HG02981 (cell line): Measurements from ENCODE around the gene TEX11.
"Not testable (repeated sequence)": the region's sequence is repeated elsewhere in the genome, so short reads cannot be mapped to it uniquely, and the experiment has no call there.

Source experiments
- ATAC-seq: cut with Tn5 transposase; IDR thresholded peaks from one replicate; pipeline ENCODE4 v1.9.1; 2021; ENCODE audit warnings: mild to moderate bottlenecking, moderate library complexity; ENCODE audit not compliant: unreplicated experiment

TEX11 gene

DNA sequence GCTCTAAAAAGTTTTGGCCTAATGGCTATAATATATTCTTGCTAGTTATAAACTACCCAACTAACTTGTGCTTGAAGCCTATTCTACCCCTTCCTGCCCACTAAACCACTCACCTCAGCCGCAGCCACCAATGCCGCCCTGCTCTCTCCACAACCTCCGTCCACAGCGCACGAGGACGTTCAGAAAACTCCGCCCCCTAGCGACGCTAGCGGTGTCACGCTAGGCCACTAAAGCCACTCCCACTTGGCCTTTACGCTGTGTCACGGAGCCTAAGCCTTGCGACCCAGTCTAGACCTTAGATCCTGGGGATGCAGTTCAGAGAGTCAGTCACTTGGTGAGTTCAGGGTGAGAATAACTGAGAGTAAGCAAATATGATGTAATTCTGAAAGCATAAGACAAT, at the start of gene TEX11:
TSS of gene TEX11 (minus strand) at position 171 of the 400 bp plus-strand sequence. CDS start 922 bp downstream, outside the sequence.
- no peak for ATAC-seq

DNA sequence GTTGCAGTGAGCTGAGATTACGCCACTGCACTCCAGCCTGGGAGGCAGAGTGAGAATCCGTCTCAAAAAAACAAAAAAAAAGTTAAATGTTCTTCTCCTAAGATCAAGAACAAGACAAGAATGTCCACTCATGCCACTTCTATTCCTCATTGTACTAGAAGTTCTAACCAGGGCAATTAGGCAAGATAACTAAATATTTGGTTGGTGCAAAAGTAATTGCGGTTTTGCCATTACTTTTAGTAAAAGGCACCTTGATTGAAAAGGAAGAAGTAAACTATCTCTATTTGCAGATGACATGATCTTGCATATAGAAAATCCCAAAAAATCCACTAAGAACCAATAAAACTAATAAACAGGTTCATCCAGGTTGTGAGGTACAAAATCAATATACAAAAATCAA, 46.4 kb upstream of the TEX11 start:
- no peak for ATAC-seq

DNA sequence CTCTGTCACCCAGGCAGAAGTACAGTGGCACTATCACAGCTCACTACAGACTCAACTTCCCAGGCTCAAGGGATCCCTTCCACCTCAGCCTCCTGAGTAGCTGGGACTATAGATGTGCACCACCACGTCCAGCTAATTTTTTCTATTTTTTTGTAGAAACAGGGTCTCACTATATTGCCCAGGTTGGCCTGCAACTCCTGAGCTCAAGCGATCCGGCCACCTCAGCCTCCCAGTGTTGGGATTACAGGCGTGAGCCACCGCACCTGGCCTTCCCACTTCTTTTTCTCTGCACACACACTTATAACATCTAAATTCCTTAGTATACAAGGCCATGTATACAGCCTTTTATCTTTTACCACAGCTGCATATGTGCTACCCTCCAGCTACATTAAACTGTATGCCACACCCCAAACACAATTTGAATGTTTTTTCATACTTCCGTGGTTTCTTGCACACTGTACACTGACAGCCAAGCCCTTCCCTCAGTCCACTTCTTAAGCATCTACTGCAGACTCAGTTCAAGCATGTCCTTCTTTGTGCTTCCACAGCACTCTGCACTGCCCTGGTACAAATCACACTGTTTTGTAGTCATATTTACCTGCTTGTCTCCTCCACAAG, 15.9 kb upstream of the TEX11 start:
- no peak for ATAC-seq

DNA sequence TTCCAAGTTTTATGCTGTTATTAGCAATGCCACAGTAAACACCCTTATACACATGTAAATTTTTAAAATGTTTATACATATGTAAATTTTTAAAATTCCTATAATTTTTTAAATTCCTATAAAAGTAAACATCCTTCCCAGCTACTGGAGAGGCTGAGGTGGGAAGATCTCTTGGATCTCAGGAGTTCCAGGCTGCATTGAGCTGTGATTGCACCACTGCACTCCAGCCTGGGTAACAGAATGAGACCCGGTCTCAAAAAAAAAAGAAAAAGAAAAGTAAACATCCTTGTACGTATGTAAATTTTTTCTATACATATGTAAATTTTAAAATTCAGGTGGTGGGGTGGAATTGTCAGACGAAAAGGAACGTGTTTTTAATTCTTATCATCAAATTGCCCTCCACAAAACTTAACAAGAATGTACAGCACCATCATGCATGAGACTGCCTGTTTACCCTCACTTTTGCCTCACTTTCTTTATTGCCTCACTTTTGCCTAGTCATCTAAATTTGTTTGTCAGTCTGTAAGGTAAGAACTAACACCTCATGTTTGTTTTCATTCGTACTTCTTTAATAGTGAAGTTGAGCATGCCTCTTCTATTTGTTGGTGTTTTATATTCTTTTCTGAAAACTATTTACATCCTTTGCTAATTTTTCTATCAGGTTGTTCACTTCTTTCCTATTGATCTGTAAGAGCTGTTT, 14.4 kb upstream of the TEX11 start:
- ATAC-seq = no peak

DNA sequence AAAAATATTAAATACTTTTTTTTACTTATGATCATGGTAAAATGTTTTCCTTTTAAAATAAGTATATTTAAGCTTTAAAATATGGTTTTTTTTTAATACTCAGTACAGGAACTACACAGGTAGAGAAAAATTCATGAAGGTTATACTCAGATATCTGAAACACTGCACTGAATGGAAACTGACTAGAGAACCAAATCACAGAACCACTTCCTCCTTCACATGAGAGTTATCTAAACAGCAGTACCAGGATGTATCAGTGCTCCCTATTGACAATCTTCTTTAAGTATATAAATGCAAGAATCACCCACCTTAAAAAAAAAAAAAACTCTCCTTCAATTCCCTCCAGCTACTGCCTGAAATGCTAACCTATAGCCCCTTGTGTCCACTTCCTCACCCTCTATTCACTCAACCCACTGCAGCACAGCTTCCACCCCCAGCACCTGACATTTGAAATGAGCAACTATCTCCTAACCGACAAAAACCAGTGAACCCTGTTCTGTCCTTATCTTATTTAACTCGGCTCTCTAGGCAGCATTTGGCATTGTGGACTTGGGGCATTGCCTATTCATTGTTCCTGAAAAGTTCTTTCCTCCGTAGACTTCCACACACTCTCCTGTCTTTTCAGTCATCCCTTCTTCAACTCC, 13.3 kb upstream of the TEX11 start:
- no peak for ATAC-seq

DNA sequence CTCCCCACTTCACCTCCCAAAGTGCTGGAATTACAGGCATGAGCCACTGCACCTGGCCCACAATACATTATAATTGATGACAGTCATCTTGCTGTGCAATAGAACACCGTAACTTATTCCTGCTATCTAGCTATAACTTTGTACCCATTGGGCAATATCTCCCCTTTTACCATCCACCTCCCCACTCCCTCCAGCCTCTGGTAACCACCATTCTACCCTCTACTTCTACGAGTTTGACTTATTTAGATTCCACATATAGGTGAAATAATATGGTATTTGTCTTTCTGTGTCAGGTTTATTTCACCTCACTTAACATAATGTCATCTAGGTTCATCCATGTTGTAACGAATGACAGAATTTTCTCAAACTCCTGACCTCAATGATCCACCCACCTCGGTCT, 8.2 kb upstream of the TEX11 start:
- ATAC-seq = no peak

DNA sequence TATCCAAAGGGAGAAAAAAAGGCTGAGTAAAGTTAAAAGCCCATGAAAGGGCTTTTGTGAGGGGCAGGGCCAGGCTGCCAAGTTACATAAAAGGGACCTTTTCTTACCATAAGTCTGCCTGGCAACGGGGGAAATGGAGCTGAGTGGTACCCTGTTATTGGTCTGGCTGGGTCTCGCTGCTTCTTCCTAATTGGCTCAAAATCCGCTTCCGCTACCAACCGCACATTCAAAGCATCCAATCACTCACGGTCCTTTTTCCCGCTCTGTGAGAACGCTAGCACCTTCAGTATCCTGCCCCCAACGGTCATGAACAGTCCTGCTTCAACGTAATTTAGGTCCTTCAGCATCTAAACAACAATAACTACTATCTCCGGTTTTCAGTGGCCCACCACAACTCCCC, 611 bp downstream of the TEX11 start:
- ATAC-seq = no peak

DNA sequence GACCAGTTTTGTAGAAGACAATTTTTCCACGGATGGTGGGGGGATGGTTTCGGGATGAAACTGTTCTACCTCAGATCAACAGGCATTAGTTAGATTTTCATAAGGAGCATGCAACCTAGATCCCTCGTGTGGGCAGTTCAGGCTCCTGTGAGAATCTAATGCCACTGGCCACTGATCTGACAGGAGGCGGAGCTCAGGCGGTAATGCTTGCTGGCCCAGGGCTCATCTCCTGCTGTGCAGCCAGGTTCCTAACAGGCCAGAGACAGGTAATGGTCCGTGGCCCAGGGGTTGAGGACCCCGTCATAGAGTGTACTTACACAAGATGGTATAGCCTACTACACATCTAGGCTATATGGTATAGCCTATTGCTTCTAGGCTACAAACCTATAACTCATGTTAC, 7.0 kb downstream of the TEX11 start:
- ATAC-seq = no peak

DNA sequence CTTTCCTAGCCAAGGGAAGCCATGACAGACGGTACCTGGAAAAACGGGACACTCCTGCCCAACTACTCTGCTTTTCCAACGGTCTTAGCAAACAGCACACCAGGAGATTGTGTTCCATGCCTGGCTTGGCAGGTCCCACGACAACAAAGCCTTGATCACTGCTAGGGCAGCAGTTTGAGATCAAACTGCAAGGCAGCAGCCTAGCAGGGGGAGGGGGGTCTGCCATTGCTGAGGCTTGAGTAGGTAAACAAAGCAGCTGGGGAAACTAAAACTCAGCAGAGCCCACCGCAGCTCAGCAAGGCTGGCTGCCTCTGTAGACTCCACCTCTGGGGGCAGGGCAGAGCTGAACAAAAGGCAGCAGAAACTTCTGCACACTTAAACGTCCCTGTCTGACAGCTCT, 18.1 kb downstream of the TEX11 start:
- not testable (repeated sequence) for ATAC-seq

DNA sequence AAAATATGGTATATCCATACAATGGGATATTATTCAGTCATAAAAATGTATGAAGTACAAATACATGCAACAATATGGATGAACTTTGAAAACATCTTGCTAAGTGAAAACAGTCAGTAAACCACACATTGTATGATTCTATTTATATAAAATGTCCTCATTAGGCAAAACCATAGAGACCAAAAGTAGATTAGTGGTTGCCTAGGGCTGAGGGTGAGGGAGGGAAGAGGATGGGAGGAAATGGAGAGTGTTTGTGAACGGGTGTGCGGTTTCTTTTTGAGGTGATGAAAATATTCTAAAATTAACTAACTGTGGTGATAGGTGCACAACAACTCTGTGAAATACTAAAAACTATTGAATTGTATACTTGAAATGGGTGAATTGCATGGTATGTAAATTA, 29.6 kb downstream of the TEX11 start:
- no peak for ATAC-seq

DNA sequence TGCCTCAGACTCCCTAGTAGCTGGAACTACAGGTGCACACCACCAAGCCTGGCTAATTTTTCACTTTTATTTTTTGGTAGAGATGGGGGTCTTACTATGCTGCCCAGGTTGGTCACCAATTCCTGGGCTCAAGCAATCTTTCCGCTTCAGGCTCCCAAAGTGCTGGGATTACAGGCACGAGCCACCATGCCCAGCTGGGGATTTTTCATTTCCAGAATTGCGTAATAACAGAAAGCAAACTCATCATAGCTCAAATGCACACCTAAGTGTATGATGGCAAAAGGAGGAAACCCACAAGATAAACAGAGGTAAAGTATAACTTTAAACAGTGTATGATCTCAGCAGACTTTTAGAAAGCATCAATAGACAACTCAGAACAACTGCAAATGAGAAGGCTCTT, 56.2 kb downstream of the TEX11 start:
- no peak for ATAC-seq

DNA sequence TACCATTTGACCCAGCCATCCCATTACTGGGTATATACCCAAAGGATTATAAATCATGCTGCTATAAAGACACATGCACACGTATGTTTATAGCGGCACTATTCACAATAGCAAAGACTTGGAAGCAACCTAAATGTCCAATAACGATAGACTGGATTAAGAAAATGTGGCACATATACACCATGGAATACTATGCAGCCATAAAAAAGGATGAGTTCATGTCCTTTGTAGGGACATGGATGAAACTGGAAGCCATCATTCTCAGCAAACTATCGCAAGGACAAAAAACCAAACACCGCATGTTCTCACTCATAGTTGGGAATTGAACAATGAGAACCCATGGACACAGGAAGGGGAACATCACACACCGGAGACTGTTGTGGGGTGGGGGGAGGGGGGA, 64.4 kb downstream of the TEX11 start:
- not testable (repeated sequence) for ATAC-seq

DNA sequence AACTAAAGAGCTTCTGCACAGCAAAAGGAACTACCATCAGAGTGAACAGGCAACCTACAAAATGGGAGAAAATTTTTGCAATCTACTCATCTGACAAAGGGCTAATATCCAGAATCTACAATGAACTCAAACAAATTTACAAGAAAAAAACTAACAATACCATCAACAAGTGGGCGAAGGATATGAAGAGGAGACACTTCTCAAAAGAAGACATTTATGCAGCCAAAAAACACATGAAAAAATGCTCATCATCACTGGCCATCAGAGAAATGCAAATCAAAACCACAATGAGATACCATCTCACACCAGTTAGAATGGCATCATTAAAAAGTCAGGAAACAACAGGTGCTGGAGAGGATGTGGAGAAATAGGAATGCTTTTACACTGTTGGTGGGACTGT, 64.9 kb downstream of the TEX11 start:
- not testable (repeated sequence) for ATAC-seq

DNA sequence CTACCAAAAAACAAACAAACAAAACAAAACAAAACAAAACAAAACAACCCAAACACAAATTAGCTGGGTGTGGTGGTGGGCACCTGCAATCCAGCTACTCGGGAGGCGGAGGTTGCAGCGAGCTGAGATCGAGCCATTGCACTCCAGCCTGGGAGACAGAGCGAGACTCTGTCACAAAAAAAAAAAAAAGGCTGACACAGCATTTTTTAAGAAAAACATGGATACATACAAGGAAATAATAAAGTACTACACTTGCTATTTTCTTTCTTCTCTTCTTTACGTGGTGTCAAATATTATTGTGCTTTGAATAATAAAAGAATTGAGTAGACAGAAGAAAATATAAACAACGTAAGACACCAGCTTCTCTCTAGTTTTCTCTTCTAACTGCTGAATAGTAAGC, 73.9 kb downstream of the TEX11 start:
- ATAC-seq = no peak

DNA sequence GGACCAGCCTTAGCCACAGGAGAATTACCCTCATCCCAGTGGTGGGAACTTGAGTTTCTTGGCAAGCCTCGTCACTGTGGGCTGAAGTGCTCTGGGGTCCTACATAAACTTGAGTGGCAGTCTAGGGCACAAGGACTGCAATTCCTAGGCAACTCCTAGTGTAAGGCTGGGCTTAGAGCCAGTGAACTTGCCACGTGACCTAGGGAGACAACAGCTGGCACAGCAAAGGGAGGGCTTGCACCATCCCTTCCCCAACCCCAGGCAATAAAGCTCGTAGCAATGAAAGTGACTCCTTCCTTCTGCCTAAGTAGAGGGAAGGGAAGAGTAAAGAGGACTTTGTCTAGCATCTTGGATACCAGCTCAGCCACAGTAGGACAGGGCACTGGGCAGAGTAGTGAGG, 81.8 kb downstream of the TEX11 start:
- ATAC-seq = no peak

DNA sequence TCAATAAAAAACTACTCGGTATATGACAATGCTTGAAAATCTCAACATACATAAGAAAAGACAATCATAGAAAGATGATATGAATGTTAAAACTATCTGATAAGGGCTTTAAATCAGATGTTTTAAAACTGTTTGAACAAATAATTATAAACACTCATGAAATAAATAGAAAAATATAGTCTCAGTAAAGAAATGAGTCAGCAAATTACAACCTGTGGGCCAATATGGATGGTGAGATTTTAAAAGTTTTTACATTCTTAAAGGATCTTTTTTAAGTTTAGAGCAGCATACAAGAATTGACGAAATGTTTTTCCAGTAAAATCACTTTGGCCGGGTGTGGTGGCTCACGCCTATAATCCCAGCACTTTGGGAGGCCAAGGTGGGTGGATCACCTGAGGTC, 83.1 kb downstream of the TEX11 start:
- ATAC-seq = no peak

DNA sequence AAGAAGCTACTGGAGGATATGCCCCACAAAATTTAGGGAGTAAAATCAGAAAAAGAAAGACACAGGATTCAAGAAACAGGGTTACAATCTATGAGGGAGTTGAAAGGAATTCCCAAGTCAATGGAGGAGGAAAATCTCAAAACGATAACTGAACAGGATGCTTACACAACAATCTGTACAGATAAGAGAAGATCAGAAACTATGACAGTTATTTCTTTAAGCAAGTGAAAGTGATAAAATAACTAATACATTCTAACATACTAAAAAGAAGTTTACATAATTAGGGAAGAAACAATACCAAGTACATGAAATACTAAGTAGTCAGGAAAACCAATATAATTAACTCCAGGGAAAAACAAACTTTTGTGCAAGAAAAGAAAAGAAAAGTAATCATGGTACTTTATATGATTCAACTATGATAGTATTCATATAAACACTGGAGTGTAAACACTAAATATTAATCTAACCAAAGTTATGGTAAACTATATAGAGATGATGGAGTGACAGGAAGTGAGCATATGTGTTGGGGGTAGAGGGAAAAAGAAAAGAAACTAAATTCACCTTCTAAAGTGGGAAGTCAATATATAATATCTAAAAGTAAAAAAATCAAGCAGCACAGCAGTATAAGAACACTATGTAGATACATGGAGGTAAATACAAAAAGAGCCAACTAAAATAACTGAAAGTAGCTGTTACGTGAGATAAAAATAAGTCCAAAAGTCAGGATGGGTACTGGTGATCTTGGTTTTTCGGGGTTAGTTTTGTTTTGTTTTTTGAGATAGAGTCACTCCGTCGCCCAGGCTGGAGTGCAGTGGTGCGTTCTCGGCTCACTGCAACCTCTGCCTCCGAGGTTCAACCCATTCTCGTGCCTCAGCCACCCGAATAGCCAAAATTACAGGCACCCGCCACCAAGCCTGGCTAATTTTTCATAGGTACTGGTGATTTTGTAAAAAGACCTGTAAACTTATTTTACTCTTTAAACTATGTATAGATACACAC, 99.3 kb downstream of the TEX11 start:
- ATAC-seq = no peak

DNA sequence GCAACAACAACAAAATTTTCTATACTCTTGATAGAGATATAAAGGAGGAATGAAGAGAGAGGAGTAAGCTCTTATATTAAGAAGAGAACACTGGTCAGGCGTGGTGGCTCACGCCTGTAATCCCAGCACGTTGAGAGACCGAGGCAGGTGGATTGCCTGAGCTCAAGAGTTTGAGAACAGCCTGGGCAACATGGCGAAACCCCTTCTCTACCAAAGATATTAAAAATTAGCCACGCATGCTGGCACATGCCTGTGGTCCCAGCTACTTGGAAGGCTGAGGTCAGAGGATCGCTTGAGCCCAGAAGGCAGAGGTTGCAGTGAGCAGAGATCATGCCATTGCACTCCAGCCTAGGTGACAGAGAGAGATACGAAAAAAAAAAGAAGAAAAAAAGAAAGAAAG, 102.4 kb downstream of the TEX11 start:
- ATAC-seq = no peak

DNA sequence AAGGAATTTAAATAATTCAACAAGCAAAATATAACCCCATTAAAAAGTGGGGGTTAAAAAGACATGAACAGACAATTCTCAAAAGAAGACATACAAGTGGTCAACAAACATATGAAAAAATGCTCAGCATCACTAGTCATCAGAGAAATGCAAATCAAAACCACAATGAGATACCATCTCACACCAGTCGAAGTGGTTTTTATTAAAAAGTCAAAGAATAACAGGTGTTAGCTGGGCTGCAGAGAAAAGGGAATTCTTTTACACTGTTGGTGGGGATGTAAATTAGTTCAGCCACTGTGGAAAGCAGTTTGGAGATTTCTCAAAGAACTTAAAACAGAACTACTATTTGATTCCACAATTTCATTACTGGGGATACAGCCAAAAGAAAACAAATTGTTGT, 111.8 kb downstream of the TEX11 start:
- not testable (repeated sequence) for ATAC-seq

DNA sequence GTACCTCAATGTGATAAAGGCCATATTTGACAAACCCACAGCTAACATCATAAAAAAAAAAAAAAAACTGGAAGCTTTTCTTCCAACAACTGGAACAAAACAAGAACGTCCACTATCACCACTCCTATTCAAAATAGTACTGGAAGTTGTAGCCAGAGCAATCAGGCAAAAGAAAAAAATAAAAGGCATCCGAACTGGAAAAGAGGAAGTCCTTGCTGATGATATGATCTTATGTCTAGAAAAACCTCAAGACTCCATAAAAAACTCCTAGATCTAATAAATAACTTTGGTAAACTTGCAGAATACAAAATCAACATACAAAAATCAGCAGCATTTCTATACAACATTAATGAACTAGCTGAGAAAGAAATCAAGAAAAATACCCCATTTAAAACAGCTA, 134.3 kb downstream of the TEX11 start:
- no peak for ATAC-seq

DNA sequence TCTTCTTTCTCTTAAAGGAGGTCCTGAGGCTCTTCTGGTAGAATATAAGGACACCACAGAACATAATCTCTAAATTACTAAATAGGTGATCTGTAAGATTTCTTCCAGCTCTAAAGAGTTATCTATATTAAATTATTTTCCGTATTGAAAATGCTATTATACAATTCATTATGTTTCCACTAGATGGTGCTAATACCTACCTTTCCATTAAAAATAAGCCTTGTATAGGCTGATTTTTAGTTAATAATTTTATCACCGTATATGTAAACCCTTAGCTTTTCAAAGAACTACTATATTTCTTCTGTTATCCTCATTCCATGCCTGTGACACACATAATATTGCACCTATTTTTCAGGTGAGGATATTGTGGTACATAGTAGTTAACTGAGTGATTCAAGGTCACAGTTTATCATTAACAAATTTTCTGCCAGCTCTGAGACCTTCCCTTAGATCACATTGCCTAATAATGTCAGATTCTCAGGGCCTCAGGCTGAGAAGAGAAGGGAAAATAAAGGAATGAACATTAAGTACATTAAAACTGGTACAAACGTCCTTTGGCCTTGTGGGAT, 138.8 kb downstream of the TEX11 start:
- ATAC-seq = no peak
